CD4-positive, alpha-beta T cell treated with Interleukin-4 for 4 hours (primary cell): Measurements from ENCODE around the gene NEURL3.
A peak's percentile ranks its signal among the peaks of the same experiment; 100 is the strongest.

Experiments used
- DNase-seq: peaks from one replicate; pipeline ENCODE4 v3.0.0-alpha.2; 2020

Gene NEURL3

GRCh38 chr2:96527286-96528005 lies 22.3 kb upstream of the NEURL3 start:
- peak; percentile 63 for DNase-seq

DNA sequence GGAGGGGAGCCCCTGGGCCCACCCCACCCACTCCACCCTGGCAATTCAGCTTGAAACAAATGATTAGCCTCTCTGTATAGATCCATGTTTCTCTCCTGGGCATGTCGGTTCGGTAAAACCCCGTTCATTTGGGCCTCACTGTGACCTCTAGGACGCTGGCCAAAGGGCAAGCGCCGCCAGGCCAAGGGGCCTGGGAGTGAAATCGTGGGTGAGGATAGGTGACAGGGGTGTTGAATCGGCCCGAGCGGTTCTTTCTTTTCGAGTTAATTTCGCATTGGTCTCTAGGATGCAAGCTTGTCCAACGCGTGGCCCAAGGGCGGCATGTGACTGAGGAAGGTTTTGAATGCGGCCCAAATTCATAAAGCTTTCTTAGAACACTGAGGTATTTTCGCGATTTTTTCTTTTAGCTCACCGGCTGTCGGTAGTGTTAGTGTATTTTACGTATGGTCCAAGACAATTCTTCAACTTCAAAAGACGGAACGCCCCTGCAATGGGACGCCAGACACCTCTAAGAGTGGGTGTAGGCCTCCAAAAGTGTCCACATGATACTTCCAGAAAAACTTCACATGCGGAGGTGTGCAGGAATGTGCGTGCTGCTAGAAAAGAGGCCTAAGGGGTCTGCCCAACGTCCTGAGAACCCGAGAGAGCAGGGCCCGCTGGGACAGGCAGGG lies 21.6 kb upstream of the NEURL3 start:
- DNase-seq = no peak

GRCh38 chr2:96526101-96526591 lies 21.0 kb upstream of the NEURL3 start:
- no peak for DNase-seq

DNA sequence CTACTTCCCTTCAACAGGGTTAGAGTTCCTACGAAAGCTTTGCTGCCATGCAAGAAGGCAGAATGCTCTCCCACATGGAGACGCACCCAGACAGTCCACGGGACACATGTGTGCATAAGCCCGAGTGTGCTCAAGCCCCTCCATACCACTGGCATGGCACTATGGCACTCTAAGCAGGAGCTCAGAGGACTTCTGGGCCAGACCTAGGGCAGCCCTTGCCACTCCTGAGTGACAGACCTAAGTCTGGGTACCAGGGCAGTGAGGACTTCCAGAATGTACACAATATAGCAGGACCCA lies 20.0 kb upstream of the NEURL3 start:
- no peak for DNase-seq

GRCh38 chr2:96524482-96525210 lies 19.5 kb upstream of the NEURL3 start:
- peak; percentile 57 for DNase-seq

- DNase-seq = no peak
These were observed 18.7 kb upstream of the NEURL3 start for GRCh38 chr2:96523659-96524481.

GRCh38 chr2:96522304-96523203 lies 17.4 kb upstream of the NEURL3 start:
- DNase-seq = no peak

DNA sequence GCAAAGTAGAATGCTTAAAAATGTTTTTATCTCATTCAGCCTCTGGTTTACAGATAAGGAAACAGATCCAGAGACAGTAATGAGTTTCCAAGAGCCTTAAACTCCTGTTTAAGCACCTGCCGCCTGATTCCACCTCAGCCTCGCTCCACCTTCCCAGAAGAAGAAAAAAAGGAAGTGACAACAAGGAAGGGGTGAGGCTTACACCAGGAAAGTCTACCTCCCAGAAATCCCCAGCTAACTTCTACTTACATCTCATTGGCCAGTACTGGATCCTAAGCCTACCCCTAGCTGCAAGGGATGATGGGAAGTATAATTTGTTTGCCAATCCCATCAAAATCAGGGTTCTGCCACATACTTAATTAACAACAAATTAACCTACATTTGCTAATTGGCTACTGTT lies 16.1 kb upstream of the NEURL3 start:
- DNase-seq = no peak

DNA sequence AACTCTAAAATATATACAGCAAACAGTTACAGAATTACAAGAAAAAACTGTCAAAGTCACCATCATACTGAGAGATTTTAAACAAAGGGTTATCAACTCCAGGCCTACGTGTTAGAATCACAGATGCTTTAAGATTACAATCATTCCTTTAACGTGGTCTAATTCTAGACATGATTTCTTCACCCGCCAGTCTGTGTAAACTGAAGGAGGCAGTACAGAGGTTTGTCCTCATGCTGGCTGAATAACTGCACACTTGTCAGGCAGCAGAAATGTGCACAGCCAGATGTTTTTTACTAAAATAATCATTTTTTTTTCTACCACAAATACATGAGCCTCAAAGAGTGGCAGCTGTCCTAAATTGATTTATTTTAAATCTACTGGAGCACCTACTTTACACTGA lies 15.5 kb upstream of the NEURL3 start:
- DNase-seq = no peak

DNA sequence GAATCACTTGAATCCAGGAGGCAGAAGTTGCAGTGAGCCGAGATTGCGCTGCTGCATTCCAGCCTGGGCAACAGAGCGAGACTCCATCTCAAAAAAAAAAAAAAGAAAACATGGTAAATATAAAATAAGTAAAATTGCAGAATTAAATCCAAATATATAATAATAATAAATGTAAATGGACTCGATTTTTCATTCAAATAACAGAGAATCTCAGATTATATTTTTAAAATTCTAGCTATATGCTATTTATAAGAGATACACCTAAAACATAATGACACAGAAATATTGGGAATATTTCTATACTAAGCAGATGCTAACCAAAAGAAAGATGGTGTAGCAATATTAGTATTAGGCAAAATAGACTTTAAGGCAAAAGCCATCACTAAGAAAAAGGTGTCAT lies 15.1 kb upstream of the NEURL3 start:
- DNase-seq = no peak

DNA sequence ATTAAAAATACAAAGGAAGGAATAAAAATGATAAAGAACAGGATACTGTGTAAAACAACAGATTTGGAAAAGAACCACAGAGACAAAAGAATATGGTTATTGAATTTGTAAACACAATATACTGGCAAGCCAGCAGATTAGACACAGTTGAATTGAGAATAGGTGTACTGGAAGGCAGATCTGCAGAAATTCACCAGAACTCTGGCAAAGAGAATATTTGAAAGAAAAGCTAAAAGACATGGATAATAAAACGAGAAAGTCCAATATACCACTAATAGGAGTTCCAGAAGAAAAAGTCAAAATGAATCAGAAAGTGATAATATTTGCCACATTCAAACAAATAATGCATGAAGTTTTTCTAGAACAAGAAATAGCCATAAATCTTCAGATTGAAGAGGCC lies 11.9 kb upstream of the NEURL3 start:
- DNase-seq = no peak

- no peak for DNase-seq
These were observed 9.4 kb upstream of the NEURL3 start for GRCh38 chr2:96514521-96514920.

GRCh38 chr2:96512341-96512740 lies 7.2 kb upstream of the NEURL3 start:
- DNase-seq = no peak

GRCh38 chr2:96511851-96512250 lies 6.7 kb upstream of the NEURL3 start:
- DNase-seq = no peak

DNA sequence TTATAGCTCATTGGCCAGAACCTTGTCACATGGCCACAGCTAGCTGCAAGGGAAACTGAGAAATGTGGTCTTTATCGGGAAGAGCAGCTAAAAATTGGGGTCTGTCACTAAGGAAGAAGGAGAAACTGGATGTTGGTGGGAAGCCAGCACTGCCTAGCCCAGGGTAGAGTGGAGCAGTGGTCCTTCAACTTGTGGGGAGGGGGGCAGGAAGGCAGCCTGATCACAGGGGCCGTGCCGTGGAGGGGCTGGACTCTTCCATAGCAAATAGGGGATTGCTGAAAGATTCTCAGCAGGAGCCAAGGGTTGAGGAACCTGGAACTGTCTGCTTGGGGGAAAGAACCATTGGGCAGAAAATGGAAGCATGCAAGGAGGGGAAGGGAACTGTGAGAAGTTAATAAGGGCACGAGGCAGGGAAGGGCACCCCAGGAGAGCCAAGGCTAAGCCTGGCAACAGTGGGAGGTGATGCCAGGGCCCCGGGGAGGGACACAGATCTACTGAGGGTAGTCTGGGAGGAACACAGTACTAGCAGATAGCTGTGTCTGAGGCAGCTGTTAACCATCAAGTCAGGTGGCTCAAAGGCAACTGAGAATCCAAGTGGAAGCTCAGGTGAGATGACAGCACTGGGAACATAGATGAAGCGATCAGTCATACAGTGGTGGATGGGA lies 5.9 kb upstream of the NEURL3 start:
- no peak for DNase-seq

DNA sequence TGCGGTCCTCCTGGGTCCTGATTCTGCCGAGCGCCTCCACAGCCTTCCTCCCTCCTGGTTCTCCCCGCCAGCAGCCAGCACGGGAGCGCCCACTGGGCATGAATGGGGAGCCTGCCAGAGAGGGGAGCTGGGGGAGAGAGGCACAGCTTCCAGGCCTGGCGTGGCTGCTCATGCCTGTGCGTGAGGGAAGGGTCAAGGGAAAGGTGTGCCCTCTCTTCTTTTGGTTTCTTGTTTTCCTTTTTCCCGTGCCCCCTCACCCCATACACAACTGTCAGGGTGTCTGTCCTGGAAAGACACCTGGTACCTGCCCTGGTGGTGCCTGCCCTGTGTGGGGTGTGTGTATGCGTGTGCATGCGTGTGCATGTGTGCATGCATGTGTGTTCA lies 4.7 kb upstream of the NEURL3 start:
- no peak for DNase-seq

DNA sequence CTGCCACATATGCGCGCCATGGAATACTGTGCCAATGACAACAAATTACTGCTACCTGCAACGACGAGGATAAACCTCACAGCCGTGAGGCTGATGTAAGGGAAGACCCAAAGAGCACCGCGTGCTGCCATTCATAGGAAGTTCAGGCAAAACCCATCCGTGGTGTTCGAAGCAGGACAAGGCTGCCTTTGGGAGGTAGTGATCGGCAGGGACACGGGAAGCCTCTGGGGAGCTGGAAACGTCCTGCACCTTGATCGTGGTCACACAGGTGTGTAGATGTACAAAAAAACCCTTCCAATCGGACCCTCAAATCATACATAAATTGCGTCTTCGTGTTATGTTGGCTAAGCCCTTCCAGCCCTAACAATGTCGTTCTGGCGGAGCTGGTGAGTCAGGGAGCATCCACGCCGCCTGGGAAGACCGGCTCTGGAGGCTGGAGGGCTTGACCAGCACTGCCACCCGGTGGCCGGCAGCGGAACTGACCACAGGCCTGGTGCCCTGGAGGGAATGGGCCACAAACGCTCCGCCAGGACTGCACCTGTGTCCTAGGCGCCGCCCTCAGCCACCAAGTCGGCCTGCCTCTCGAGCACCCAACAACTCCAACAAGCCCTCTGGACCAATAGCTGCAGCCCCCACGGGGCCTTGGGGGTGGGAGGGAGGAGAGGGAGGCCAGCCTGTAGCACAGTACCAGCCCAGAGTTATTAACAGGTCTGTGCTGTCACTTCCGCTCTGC lies 4.1 kb upstream of the NEURL3 start:
- peak; percentile 32 for DNase-seq

DNA sequence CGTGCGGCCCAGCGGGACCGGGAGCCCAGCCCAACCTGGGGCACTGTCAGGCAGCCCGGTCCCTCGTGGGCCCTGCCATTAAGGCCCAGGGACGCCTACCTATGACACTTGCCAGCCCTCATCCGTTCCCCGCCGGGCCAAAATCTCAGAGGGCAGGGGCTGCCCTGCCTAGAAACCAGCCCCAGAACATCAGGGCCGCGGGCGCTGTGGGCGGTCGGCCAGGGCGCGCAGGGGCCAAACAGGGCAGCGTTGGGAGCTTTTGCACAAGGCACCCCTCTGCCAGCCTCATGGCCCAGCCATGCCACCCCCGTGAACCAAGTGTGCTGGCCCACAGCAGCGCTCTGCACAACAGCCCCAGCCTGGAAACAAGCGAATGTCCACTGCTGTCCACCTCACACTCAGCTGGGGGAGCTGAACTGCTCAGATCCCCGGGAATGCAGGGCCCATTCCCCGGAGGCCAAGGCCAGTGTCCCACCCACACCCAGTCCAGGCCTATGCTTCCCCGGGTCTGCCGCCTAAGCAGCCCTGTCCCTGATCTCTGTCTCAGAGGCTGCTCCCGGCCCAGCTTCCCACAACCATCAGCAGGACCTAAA lies 3.5 kb upstream of the NEURL3 start:
- no peak for DNase-seq

GRCh38 chr2:96507957-96508520 lies 2.9 kb upstream of the NEURL3 start:
- DNase-seq = peak; percentile 75

- no peak for DNase-seq
These were observed 1.7 kb upstream of the NEURL3 start for GRCh38 chr2:96506907-96507240.
